GM21786 (cell line): ENCODE data around the gene KRT75.

Experiments used
- ATAC-seq: cut with Tn5 transposase; IDR thresholded peaks from one replicate; pipeline ENCODE4 v1.9.1; 2021; ENCODE audit not compliant: unreplicated experiment

Gene KRT75

DNA sequence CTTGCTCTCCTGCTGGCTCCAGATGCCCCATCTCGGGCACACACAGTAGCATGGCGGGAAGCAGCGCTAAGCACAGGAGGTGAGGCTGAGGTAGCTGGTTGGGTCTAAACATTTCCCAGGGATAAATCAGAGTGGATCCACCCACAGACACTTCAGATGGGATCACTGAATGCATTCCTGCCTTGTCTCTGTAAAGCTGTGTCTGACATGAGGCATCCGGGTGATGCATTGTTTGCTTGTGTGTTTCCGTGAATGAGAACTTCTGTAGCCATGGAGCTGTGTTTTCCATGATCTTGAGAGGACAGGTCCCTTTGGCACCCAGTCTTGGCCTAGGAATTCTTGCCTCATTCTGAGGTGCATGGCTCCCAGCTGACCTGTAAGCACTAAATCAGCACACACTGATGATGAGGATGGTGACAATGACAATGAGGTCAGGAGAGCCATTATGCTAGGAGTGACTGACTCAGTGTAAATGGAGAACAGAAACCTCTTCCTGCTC is 6.7 kb upstream of the KRT75 start:
- ATAC-seq, result no peak

DNA sequence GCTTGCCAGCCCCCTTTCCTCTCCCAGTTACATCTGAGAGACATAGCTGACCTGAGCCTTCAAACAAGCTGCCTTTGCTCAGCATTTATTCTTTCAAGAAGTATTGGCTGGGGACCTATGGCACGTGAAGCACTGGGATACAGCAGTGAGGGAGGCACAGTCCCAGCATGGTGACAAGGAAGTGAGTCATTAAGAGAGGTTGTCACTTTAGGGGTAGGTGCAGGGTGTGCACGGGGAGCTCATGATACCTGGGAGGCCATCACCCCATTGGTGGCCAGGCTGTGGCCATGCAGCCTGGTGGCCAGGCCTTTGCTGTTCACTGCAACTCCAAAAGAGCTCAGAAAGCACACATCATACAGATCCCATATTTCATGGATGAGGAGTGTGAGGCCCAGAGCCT is 5.7 kb upstream of the KRT75 start:
- ATAC-seq, result no peak

DNA sequence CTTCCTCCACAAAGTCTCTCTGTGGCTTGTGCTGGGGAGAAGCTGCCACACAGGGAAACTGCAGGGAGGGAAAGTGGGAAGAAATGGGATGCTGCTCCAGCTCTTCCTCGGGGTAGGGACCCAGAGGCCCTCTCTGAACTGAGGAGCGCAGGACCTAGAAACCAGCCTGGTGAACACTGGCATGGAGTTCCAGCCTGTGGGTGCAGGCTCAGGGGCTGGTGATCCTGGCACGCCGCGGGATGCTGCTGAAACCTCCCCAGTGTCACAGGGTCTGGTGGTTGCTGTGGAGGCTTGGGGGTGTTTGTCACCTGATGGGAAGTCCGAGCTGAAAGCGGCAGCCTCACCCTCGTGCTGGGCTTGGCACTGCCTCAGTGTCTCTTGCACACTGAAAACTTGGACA is 5.2 kb upstream of the KRT75 start:
- ATAC-seq, result no peak

DNA sequence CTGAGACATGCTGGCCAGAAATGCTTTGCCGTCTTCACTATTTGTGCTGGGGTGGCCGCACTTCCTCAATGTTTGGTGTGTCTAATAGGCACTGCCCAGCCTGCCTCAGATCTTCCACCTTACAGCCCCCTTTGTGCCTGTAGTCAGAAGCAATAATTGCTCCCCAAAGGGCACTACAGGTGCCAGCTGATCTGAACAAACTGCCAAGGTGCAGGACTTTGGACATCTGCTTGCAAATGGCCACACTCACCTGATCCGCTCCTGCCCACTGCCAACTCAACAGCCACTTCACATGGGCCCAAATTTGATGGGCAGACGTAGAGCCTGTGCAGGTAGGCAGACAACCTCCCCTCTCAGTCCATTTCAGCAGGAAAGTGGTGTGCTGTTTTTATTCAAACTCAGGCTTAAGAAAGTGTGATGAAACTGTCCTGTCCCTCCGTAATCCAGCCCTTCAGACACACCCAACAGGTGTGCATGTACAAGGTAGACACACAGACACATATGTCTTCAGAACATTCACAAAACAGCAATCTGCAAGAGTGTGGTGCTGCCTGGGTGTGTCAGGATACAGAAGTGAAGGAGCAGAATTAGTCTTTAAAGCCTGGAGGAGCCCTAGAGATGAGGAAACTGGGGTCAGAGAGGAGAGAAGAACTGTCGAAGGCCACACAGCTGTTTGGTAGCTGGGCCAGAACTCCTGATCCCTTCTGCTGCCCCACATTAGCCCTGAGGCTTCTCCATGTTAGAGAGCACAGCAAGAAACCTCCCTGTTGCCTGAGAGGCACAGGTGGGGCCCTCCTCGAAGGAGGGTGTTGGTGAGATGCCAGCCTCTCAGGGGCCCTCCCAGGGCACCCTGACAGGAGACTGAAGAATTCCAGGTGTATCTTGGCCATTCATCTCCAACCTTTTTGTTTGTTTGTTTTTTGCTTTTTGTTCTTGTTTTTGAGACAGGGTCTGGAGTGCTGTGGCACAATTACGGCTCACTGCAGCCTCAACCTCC is 4.4 kb upstream of the KRT75 start:
- ATAC-seq, result no peak

DNA sequence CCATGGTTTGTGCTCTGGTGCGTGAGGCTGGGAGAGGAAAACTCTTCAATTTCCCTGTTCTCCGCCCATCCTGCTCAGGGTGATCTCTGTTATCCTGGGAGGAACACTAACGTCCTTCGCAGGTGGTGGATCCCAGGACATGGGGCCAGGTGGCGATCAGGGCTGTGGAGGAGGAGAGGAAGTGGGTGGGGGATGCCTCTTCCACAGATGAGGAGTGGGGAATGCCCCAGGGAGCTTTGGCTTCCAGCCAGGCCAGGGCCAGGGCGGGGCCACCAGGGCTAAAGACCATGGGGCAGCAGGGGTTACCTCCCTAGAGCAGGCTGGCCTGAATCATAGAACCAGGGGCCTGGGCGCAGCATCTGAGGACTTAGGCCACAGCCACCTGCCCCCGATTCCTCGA is 3.3 kb upstream of the KRT75 start:
- ATAC-seq, result no peak

DNA sequence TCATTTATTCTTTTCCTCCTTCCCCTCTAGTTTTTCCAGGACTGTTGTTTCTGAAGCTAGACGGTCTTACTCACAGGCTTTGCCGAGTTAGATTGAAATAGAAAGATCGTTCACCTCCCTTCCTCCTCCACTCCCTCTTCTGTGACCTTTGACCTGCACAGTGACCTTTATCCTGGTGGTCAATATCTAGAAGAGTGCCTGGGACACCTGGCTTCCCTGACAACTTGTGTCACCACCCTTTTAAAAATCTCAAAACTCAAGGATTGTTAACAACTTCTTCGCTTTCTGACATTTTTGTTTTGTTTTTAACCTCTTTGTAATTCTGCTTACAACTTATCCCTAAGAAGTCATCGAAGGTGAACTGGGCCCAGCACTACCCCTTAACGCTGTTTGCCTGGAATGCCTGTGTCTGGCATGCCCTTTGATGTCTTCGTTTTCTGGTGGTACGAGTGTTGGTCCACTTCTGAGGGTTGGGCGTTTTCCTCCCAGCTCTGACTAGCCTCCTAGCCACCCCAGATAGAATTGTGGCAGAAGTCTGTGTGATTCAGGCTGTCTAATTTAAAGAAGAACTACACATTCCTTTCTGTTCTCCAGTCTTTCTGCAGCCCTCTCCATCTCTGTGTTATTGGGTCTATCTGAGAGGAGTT is 2.8 kb upstream of the KRT75 start:
- ATAC-seq, result no peak

DNA sequence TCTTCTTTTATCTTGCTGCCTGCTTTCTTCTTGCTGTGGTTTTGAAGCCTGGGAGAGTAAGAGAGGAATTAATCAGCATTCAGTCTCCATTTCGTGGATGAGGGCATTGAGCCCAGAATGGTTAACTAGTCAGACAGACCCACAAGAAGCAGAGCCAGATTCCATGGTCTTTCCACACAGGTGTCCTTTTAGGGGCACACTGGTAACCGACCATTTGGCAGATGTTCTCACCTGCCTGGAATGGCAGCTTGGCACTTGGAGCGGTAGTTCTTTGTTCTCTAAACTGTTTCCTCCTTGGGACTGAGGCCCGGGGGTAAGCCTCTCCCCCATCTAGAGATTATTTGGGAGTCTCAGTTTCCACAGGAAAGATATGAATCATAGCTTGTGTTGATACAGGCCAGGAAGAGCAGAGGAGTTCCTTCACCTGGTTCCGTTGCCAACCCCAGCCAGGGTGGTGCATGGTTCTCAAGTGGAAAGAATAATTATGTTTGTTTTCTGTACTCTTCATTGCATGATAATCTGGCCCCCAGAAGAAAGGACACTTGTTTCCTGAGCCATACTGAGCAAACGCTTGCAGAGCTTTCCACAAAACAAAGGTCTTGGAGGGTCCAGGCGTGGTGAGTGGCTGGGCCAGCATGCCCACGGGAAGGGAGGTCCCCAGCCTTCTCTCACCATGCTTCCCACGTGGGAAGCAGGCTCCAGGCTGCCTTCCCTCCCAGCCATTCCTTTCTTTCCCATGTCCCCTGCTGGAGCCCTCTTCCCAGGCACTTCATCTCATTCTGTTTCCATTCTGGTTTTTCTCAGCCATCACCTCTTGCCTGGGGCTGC is 2.0 kb upstream of the KRT75 start:
- no peak for ATAC-seq

DNA sequence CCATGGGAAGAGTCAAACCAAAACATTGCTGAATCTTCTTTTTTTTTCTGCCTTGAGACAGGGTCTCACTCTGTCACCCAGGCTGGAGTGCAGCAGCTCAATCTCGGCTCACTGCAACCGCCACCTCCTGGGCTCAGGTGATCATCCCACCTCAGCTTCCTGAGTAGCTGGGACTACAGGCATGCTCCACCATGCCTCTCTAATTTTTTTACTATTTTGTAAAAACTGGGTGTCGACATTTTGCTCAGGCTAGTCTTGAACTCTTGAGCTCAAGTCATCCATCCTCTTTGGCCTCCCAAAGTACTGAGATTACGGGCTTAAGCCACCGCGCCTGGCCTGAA is 1.5 kb upstream of the KRT75 start:
- no peak for ATAC-seq

DNA sequence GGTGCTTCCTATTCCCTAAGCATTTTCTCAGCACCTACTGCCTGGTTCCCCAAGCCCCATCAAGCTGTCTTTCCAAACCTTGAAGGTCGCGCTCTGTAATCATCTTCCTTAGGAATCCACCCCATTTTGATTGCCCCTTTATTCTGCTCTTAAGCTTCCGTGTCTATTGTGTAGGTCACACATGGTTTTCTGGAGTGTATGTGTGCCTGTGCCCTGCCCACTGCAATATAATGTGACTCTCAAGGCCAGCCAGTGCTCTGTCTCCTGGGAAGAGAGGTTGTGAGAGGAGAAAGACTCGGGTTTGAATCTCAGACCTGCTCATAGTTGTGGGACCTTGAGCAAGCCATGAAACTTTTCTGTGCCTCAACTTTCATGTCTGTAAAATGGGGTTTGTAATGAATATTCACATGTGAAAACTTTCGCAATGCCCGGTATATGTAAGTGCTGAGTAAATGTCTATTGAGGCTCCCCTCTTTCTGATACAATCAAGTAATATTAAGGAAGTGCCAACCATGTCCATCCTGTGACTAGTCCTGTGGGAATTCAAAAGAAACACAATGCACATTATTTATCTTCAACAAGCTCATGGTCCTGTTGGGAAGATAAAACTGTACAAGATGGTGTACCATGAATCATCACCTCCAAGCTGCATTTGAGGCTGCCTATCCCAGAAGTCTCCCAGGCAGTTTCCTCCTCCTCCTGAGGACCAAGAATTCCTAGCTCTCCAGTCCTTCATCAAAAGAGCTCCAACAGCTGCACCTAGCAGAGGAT is 774 bp upstream of the KRT75 start:
- no peak for ATAC-seq

DNA sequence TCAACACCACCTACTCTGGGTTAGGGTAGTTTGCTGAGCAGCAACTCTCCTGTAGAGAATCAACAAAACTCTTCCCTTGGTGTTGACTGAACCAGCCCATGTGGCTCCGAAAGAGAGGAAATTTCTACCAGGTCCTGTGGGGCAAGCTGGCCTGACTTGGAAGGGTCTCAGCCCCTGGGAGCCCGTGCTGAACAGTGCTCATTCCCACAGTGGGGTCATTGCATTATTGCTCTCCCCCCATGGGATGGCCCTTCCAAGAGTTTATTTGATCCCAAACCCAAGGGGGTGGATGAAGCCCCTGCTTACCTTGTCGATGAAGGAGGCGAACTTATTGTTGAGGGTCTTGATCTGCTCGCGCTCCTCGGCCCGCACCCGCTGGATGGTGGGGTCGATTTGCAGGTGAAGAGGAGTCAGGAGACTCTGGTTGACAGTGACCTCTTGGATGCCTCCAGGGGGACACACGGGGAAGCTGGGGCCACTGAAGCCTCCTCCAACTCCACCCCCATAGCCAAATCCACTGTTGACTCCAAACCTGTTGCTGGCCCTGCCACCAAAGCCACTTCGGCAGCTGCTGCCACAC is 580 bp downstream of the KRT75 start:
- no peak for ATAC-seq

DNA sequence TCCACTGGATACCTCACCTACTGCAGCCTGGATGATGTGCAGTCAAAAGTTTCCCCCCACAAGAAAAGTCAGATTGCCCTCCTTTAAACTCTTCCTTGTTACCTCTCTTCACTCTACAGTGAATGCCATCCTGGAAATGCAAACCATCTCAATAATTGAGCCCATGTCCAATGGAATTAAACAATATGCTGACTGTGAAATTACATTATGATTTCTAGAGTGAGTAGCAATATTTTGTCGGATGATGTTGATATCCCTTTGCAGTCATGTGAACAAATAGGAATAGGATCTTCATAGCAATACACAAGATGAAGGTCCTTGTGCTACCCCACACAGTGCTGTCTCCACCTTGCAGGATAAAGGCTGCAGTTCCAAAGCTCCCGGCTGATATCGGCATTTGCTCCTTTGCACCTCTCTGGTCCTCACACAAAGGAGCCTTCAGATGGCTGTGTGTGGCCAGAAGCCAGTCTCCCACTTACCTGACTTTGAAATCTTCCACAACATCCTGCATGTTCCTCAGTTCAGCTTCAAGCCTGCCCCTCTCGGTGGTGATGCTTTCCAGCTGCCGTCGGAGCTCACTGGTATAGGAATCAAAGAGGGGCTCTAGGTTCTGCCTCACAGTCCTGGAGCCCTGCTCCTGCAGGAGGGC is 1.5 kb downstream of the KRT75 start:
- ATAC-seq, result no peak

DNA sequence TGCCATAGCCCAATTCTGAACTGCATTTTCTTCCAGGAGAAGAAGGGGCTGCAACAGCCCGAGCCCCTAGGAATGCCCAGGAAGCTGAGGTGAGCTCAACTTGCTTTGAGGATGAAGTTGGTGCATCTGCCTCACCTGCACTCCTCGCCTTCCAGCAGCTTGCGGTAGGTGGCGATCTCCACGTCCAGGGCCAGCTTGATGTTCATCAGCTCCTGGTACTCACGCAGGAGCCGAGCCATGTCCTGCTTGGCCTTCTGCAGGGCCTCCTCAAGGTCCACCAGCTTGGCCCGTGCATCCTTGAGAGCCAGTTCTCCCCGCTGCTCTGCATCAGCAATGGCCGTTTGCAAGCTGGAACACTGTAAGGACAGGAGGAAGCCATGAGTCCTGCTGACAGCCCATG is 6.0 kb downstream of the KRT75 start:
- ATAC-seq, result no peak

DNA sequence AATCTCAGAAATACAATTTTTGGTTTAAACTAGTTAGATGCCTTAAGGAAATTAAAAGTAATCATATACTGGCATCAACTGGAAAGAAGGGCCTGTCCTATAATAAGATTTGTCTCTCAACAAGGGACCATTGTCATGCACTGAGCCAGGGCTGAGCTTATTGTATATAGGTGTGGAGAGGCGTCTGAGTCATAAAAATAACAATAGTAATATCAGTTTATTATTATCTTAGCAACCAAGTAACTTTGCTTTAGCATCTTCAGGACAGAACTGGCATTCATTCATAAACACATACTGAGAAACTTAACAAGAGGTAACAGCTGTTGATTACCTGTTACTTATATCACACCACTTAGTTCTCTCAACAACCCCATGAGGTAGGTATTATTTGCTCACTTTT is 7.1 kb downstream of the KRT75 start:
- ATAC-seq, result no peak

DNA sequence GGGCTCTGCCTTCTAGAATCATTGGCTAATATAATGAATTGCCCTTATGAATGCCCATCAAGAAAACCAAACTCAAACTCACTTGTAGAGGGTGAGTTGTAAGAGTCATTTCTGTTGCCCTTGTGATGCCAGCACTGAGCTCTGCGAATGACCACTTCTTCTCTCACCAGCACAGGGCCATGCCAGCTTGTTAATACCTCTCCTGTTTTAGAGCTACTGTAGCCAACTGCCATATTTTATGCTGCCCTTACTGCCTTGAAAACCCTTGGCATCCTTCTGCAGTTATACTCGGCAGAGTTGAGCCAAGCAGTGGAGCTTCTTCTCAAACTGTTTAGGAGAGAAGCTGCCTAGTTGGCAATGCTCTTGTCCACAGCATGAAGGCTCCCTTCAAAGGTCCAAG is 8.1 kb downstream of the KRT75 start:
- no peak for ATAC-seq

DNA sequence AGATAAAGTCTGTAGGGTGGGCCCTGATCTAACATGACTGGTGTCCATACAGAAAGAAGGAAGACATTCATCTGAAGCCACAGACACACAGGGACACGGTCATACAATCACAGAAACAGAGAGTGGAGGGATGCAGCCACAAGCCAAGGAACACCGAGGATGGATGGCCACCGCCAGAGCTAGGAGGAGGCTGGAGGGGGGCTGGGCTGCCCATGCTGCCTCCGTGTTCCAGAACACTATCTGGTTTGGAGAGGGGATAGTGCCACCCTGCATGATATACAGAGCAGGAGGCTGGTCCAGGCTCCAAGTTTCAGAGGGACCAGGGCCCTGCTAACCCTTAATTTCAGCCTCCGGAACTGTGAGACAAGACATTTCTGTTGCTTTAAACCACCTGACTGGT is 8.7 kb downstream of the KRT75 start:
- ATAC-seq, result no peak

DNA sequence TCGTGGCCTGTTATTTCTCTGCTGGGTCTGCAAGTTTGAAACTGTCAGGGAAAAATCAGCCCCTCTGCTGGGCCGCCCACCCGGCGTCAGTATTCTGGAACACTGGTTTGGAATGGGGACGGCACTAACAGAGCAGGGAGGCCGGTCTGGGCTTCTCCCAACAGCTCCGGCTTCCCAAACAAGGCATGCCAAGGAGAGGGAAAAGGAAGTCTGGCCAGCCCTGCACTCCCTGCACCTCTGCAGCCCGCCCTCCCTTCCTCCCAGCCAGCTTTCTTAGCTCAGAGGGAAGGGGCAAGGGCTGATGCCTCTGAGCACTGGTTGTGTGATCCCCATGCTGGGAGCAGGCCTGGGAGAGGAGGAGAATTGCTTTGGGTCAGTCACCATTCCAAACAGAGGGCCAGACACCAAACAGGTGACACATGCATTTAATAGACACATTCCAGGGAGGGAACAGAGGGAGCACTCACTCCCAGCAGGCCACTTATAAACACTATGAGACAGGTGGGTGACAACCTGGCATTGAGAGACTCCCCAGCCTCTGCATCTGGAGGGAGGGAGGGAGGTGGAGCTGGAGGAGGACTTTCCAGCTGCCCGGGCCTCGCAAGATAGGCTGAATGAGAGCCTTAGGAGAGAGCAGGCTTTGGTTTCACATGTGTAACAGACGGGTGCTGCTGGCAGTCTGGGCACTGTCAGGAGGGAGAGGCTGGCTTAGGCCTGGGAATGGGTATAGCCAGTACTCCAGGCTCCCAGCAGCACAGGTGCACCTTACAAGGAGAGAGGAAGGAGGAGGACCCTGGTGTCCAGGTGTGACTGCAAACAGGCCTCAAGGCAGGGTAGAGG is 10.3 kb downstream of the KRT75 start:
- ATAC-seq, result no peak

DNA sequence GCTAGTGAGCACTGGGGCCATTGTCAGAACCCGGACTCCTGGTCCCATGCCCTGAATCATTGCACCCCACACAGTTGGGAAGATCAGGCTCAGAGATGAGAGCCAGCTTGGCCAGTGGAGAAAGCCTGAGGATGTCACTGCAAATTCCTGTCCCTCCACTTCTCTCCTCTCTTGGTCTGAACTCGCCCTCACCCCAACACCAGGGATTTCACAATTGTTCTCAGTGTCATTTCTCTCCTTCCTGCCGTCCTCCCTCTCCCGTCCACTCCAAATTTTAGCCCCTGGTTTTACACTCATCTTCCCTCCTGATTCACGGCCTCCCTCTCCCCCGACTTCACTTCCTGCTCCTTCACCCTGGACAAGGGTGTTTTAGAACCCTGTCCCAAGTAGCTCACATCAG is 11.1 kb downstream of the KRT75 start:
- ATAC-seq, result no peak

DNA sequence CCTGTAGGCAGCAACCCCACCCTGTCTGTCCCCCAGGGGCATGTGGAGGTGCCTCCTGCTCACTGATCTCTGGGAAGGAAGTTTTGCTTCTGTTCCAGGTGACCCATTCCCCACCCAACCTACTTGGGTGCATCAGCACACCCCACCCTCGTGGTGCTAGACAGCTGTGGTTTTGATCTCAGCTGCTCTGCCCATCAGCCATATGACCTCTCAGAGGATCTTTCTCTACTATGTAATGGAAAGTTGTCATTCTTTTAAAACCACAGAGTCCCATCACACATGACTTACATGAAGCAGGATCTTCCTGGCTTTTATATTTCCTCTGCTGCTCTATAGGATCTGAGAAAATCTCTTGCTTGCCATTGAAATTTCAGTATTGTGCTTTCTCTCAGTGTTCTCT is 14.5 kb downstream of the KRT75 start:
- ATAC-seq, result no peak

DNA sequence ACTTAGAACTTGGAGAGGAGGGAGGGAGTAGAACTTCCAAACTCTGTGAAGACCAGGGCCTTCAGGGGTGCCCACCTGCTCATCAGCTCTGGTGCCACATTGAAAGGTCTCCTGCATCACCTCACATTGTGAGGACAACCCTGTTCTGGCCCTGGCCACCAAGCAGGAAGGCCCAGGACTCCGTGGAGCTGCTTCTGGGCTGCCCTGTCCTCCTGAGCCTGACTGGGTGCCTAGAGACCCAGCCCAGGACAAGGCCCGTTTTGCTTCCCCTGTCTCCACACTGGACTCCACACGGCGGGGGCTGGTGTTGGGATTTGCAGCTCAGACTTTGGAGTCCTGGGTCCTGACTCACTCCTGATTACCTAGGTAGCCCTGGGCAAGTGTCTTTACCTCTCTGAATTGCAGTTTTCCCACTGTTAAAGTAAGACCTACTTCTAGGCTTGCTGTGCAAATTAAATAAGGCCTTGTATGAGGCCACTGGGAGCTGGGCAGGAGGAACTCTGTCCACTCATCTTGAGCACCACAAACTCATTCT is 15.5 kb downstream of the KRT75 start:
- no peak for ATAC-seq
